SK-N-MC (cell line): ENCODE measurements around the gene PPP1R26.

Experiments used
- EZH2 ChIP-seq: fragments of 200-600 bp; sonication (generic); IDR thresholded peaks from one replicate; pipeline ENCODE4 v1.6.1; 2017; ENCODE audit warnings: antibody characterized with exemption
- POLR2AphosphoS5 ChIP-seq: IDR thresholded peaks from 2 replicates; pipeline ENCODE4 v1.6.1; 2012; ENCODE audit warnings: mild to moderate bottlenecking, low read depth, low read length, borderline replicate concordance

- TF ChIP-seq EZH2 (no peak), POLR2AphosphoS5 (no peak)
Observed at GRCh38 chr9:135536216-135536615, 56.6 kb downstream of the PPP1R26 start.
